ELF-1 (cell line): ENCODE measurements around the gene COL6A1.

Experiments used
- DNase-seq: peaks from one replicate; pipeline ENCODE4 v3.0.0-alpha.2; 2016; ENCODE audit warnings: low read depth, low spot score

COL6A1 gene

DNA sequence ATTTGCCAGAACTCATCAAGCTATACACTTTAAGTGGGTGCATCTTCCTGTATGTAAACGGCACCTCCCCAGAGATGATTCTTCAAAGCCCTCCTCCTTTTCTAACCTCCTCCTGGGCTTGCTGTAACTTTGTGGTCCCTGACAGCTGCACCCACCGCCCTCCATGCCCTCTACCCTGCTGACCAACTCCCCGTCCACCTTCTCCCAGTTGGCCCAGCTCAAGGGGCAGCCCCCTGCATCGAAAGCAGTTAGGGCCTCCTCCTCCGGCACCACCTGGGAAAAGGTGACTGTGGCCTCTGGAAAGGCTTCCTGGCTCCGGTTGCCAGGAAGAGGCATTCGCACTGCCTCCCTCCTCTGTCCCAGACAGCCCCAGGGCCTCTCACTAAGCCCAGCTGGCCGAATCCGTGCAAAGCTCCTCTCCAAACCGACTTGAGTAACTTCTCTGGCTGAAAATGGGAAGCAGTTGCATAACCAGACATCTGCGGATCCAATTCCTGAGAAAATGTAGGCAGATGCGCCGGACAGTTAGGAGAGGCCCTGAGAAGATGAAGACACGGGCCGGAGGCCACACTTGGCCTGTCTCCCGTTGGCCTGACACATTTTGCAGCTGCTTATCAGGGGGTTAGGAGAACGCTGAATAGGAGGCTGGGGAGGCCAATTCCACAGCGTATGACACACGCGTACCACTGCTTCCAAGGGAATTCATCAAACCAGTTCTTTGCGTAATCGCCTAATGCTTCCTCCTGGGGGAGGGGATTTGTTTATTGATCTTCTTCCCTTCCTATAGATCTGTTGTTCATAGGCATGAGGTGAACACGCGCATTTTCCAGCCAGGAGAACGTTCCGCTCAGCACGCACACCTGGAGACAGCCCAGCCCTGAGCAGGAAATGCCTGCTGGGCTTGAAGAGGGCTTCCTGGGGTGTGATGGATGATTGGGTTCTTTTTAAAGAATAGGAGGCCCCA is 67.6 kb downstream of the COL6A1 start:
- peak; percentile 80 for DNase-seq

- DNase-seq, result no peak
These were observed 68.5 kb downstream of the COL6A1 start for GRCh38 chr21:46049890-46050667.

DNA sequence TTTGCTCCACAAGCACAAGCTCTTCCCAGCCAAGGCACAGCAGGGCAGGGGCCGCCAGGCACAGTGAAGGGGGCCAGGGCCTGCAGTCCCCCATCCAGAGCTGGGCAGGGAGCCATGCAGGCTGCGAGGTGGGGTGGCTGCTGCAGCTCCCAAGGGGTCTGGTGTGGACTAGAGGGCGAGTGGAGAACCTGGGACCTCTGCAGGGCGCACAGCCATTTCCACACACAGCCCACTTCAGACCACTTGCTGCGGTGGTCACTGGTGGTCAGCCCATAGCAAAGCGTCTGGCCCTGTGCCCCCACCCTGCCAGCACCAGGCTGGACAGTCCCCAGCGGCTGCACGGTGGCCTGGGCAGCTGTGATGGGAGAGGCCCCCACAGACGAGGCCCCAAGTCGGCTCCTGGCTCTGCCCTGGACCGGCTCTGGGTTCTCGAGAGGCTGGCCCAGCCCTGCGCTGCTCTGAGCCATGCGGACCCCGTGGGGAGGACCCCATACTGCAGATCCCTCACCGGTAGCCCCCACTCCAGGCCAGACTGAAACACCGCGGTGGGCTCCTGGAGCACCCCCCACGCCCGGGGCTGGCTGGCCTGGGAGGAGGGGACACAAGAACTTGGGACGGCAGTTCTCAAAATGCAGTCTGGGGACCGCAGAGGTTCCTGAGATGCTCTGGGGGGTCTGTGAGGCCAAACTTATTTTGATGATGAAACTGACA is 69.3 kb downstream of the COL6A1 start:
- no peak for DNase-seq

- DNase-seq, result no peak
These were observed 69.8 kb downstream of the COL6A1 start for GRCh38 chr21:46051379-46051770.

DNA sequence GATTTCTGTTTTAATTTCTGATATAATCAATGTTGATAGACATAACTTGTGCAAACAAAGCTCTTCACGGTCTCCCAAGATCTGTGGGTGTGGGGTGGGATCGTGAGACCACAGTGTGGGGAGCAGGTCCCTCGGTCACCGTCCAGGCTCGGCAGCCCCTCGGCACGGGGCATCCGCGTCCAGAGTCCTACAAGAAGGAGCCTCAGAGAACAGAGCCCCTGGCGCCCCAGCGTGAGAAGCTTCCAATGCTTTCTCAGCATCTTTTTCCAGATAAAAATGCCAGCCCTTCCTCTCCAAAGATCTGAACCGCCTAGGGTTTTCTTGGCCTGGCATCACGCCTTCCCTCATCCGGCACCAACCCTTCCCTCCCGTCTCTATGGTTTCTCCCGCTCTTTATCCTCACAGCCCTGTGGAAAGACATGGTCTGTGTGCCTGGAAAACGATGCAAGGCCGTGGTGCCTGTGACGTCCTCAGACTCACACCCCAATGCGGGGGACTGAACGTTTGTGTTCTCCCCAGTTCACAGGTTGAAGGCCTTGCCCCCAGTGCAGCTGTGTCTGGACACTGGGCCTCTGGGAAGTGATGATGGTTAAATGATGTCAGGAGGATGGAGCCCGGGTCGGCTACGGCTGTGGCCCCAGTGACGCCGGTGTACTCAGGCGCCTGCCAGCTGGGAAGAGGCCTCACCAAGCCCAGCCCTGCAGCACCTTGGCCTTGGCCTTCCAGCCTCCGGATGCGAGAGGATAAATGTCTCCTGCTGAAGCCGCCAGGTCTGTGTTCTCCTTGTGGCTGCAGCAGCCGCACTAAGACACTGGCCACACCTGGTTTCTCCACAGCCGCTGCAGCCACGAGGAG is 70.5 kb downstream of the COL6A1 start:
- DNase-seq, result no peak

- DNase-seq, result no peak
These were observed 71.4 kb downstream of the COL6A1 start for GRCh38 chr21:46052703-46053651.

GRCh38 chr21:46054031-46054430 is 72.5 kb downstream of the COL6A1 start:
- DNase-seq, result no peak

GRCh38 chr21:46054451-46054881 is 72.9 kb downstream of the COL6A1 start:
- DNase-seq, result peak; percentile 53
